MM.1S (cell line): Measurements from ENCODE around the gene AKAP13.
"Not testable (repeated sequence)": the region's sequence is repeated elsewhere in the genome, so short reads cannot be mapped to it uniquely, and the experiment has no call there.

Experiments
- DNase-seq: peaks from one replicate; pipeline ENCODE4 v3.0.0-alpha.2; 2015
- H2AFZ ChIP-seq: fragments of 300-600 bp; sonication (generic); 2 replicates; pipeline ENCODE4 v1.6.0; 2016; ENCODE audit warnings: antibody characterized with exemption, low read length
- H3F3A ChIP-seq: fragments of 300-600 bp; sonication (generic); 2 replicates; pipeline ENCODE4 v1.6.1; 2016; ENCODE audit warnings: mild to moderate bottlenecking, antibody characterized with exemption, low read length, moderate library complexity, mixed read lengths; ENCODE audit not compliant: insufficient read depth
- H3K27ac ChIP-seq: fragments of 300-600 bp; sonication (generic); 2 replicates; pipeline ENCODE4 v1.5.1; 2016; ENCODE audit warnings: mild to moderate bottlenecking, low read length
- H3K27me3 ChIP-seq: fragments of 300-600 bp; sonication (generic); replicated peaks from 2 replicates; pipeline ENCODE4 v1.6.0; 2016; ENCODE audit warnings: low read length; ENCODE audit not compliant: insufficient read depth
- H3K36me3 ChIP-seq: fragments of 300-600 bp; sonication (generic); replicated peaks from 2 replicates; pipeline ENCODE4 v1.6.1; 2016; ENCODE audit warnings: mild to moderate bottlenecking, low read length, mixed read lengths; ENCODE audit not compliant: insufficient read depth
- H3K4me1 ChIP-seq: fragments of 300-600 bp; sonication (generic); 2 replicates; pipeline ENCODE4 v1.6.1; 2016; ENCODE audit warnings: low read length, mixed read lengths
- H3K4me2 ChIP-seq: fragments of 300-600 bp; sonication (generic); 2 replicates; pipeline ENCODE4 v1.6.0; 2016; ENCODE audit warnings: low read depth, low read length
- H3K4me3 ChIP-seq: fragments of 300-600 bp; sonication (generic); 2 replicates; pipeline ENCODE4 v1.5.1; 2016; ENCODE audit warnings: low read length, mixed read lengths
- H3K79me2 ChIP-seq: fragments of 300-600 bp; sonication (generic); 2 replicates; pipeline ENCODE4 v1.6.1; 2016; ENCODE audit warnings: mixed run types, low read length, mixed read lengths
- H3K9ac ChIP-seq: fragments of 300-600 bp; sonication (generic); 2 replicates; pipeline ENCODE4 v1.6.1; 2016; ENCODE audit warnings: low read length, mixed read lengths
- H3K9me2 ChIP-seq: fragments of 300-600 bp; sonication (generic); replicated peaks from 2 replicates; pipeline ENCODE4 v1.6.1; 2016; ENCODE audit warnings: mild to moderate bottlenecking, low read length, mixed read lengths; ENCODE audit not compliant: insufficient read depth
- H3K9me3 ChIP-seq: fragments of 300-600 bp; sonication (generic); replicated peaks from 2 replicates; pipeline ENCODE4 v1.6.1; 2016; ENCODE audit warnings: mild to moderate bottlenecking, low read length, mixed read lengths; ENCODE audit not compliant: insufficient read depth
- H4K20me1 ChIP-seq: fragments of 300-600 bp; sonication (generic); 2 replicates; pipeline ENCODE4 v1.6.1; 2016; ENCODE audit warnings: mild to moderate bottlenecking, low read length, moderate library complexity, mixed read lengths; ENCODE audit not compliant: insufficient read depth
- EZH2 ChIP-seq: fragments of 300-600 bp; sonication (generic); optimal IDR thresholded peaks from 2 replicates; pipeline ENCODE3; 2017; ENCODE audit warnings: low read depth, mild to moderate bottlenecking, antibody characterized with exemption, low read length, mixed read lengths
- EZH2phosphoT487 ChIP-seq: fragments of 300-600 bp; sonication (generic); IDR thresholded peaks from 2 replicates; pipeline ENCODE4 v1.6.1; 2018; ENCODE audit warnings: antibody characterized with exemption, low read length
- TF ChIP-seq, protein P1 (sequence below): fragments of 300-600 bp; sonication (generic); IDR thresholded peaks from 2 replicates; pipeline ENCODE4 v1.5.1; 2016; ENCODE audit warnings: antibody characterized with exemption, low read length, mixed read lengths

AKAP13 gene

DNA sequence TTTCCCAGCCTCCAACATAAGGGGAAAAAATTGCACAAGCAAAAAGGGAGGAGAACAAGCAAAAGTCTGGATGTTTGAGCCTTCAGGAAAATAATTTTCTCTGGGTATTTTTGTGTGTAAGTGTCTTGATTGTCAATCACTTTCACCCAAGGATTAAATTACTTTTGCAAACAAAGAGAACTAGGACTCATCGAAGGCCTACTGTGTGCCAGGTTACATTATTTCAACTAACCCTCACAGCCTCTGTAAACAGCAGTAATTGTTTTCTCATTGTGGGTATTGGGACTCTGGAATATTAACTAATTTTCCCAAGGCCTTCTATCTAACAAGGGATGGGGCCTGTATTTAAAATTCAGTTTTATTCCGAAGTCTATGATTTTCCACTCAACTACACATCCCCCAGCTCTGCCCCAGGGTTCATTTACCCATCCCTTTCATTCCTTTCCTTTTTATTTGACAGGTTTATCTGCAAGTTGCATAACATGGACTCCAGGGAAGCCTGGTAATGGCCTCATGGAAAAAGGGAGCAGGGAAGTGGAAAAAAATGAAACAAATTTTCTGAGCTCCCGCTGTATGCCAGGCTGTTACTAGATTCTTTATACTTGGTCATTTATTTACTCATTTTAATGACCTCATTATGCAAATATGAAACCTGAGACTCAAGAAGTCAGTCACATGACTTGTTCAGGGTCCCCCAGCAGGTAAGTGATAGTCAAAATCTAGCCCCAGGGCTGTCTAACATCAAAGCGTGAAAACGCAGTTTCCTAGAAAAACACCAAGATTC is 32.9 kb upstream of the AKAP13 start:
- not testable (repeated sequence) for H3F3A ChIP-seq, H3K27me3 ChIP-seq, H4K20me1 ChIP-seq, H3K4me3 ChIP-seq, H3K4me1 ChIP-seq, H2AFZ ChIP-seq, H3K9me3 ChIP-seq, H3K79me2 ChIP-seq, H3K4me2 ChIP-seq, H3K9me2 ChIP-seq, DNase-seq, H3K36me3 ChIP-seq, H3K27ac ChIP-seq, H3K9ac ChIP-seq

DNA sequence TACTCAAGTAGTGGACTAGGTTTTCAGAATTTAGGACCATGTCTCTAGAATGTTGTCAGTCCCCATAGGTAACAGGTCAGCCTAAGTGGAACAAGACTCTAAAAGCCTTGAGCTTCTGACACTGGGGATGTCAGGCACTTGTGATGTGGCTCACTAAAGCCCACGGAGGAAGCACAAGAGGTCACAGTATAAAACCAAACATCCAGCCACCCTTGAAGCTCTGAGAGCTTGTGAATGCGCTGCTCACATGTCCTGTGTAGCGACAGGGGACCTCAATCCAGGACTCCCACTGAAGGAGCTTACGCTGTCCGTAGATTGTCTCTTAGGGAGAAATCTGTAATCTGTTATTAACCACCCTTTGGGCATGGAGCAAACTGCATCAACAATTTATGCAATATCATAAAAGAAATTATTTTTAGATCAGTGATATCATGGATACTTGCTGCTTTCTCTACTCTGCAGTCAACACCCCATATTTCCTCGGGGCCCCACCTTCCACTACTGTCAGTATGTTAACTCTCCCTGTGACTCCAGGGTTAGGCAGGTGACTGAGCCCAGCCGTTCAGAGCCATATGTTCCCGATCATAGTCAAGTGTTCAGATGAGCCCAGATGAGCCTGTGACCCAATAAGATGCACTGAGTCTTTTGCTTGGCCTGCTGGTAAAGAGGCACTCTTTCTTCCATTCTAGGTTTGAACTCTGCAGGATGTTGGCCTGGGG is 32.2 kb upstream of the AKAP13 start:
- not testable (repeated sequence) for H3K4me3 ChIP-seq, H3K27me3 ChIP-seq, H3K9me3 ChIP-seq, H3K4me1 ChIP-seq, H3K36me3 ChIP-seq, H4K20me1 ChIP-seq, H3K79me2 ChIP-seq, H3K9ac ChIP-seq, DNase-seq, H3K27ac ChIP-seq, H3K4me2 ChIP-seq, H2AFZ ChIP-seq, H3K9me2 ChIP-seq, H3F3A ChIP-seq

GRCh38 chr15:85349062-85349461 is 31.3 kb upstream of the AKAP13 start:
- not testable (repeated sequence) for H3K9me2 ChIP-seq, H3K4me2 ChIP-seq, DNase-seq

DNA sequence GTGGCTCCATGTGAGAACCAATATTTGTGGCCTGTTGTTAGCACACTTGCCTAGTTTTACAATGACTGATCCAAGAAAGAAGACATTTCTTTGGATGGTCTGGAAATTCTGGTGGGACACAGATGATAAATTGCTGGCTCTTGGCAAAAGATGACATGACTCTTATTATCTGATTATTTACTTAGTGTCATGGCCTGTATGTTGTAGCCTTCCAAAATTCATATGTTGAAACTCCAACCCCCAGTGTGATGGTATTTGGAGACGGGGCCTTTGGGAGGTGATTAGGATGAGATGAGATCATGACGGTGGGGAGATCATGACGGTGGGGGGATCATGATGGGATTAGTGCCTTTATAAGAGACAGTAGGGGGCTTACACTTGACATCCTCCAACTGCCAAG is 30.0 kb upstream of the AKAP13 start:
- no peak overlapping the region for H3K4me3 ChIP-seq
- no peak for DNase-seq
- H3K9me2 ChIP-seq, result no peaks in the 10 kb centered on the region
- no peaks in the 10 kb centered on the region for H3K79me2 ChIP-seq
- H4K20me1 ChIP-seq, result no peaks in the 10 kb centered on the region
- H3K9ac ChIP-seq, result no peak overlapping the region
- H3K4me1 ChIP-seq, result no peaks in the 10 kb centered on the region
- no peaks in the 10 kb centered on the region for H3K9me3 ChIP-seq
- H3K27ac ChIP-seq, result no peak overlapping the region
- H3F3A ChIP-seq, result no peaks in the 10 kb centered on the region
- H2AFZ ChIP-seq, result no peak overlapping the region
- H3K27me3 ChIP-seq, result no peaks in the 10 kb centered on the region
- no peaks in the 10 kb centered on the region for H3K36me3 ChIP-seq
- TF ChIP-seq, protein P1, sequence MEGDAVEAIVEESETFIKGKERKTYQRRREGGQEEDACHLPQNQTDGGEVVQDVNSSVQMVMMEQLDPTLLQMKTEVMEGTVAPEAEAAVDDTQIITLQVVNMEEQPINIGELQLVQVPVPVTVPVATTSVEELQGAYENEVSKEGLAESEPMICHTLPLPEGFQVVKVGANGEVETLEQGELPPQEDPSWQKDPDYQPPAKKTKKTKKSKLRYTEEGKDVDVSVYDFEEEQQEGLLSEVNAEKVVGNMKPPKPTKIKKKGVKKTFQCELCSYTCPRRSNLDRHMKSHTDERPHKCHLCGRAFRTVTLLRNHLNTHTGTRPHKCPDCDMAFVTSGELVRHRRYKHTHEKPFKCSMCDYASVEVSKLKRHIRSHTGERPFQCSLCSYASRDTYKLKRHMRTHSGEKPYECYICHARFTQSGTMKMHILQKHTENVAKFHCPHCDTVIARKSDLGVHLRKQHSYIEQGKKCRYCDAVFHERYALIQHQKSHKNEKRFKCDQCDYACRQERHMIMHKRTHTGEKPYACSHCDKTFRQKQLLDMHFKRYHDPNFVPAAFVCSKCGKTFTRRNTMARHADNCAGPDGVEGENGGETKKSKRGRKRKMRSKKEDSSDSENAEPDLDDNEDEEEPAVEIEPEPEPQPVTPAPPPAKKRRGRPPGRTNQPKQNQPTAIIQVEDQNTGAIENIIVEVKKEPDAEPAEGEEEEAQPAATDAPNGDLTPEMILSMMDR, result no peak
- TF ChIP-seq EZH2phosphoT487 (no peak), EZH2 (no peak)
- H3K4me2 ChIP-seq, result no peak overlapping the region

More at GRCh38 chr15:85349062-85349461, 31.3 kb upstream of the AKAP13 start:
- not testable (repeated sequence) for H3K36me3 ChIP-seq, H4K20me1 ChIP-seq, H3K79me2 ChIP-seq, H3K27ac ChIP-seq, H3K9ac ChIP-seq, H2AFZ ChIP-seq, H3K4me1 ChIP-seq, H3F3A ChIP-seq, H3K4me3 ChIP-seq, H3K27me3 ChIP-seq, H3K9me3 ChIP-seq

- H3K36me3 ChIP-seq, H3K4me2 ChIP-seq, H3K4me1 ChIP-seq, H3K4me3 ChIP-seq, H3K27ac ChIP-seq, H3K9me3 ChIP-seq, H3K27me3 ChIP-seq, H3K79me2 ChIP-seq, H3F3A ChIP-seq, H4K20me1 ChIP-seq, H2AFZ ChIP-seq, DNase-seq, H3K9ac ChIP-seq, H3K9me2 ChIP-seq: not testable (repeated sequence)
Observed at GRCh38 chr15:85351501-85351900, 28.9 kb upstream of the AKAP13 start.
